CD4-positive, alpha-beta T cell (primary cell): ENCODE measurements around the gene RREB1. TPM values are rescaled to one million over a fixed set of nuclear protein-coding genes. Genes with fewer than 3 reads are reported as not detected.
A peak's percentile ranks its signal among the peaks of the same experiment; 100 is the strongest.

Source experiments
- ATAC-seq: fragments of 200-7000 bp; cut with Tn5 transposase; one replicate; pipeline ENCODE4 v1.10.0; 2022; ENCODE audit warnings: mild to moderate bottlenecking; ENCODE audit not compliant: poor library complexity
- CTCF ChIA-PET: fragments of 350-600 bp; sonication (Branson Sonifier 250); formaldehyde crosslinking; loops from one replicate; lab custom pipeline; 2021; ENCODE audit warnings: antibody characterized with exemption, inconsistent platforms; lab: Charles Lee
- POLR2A ChIA-PET: fragments of 350-600 bp; sonication (Branson Sonifier 250); formaldehyde crosslinking; loops from one replicate; lab custom pipeline; 2021; ENCODE audit warnings: antibody characterized with exemption, inconsistent platforms; lab: Charles Lee
- DNase-seq, 14 experiments: peaks; one replicate each; pipeline ENCODE4 v3.0.0-alpha.2; 2013 to 2020; ENCODE audit warnings: mixed read lengths in 2 of 14
- H3K27ac ChIP-seq, 2 donors: one replicate each; pipeline versions ENCODE4 v1.5.1 to v1.7.0; 2013; ENCODE audit warnings: low read length in 2 of 2, low read depth in 1 of 2, mild to moderate bottlenecking in 1 of 2
- H3K27me3 ChIP-seq, 2 experiments: 1 replicate in 1 of 2; 2 replicates in 1 of 2; pipeline versions ENCODE4 v1.6.1 to v1.7.0; 2013; ENCODE audit warnings: low read length in 2 of 2, control low read depth in 1 of 2, mild to moderate bottlenecking in 1 of 2, moderate library complexity in 1 of 2; ENCODE audit not compliant: insufficient read depth in 2 of 2, control insufficient read depth in 1 of 2
- H3K36me3 ChIP-seq: one replicate; pipeline ENCODE4 v1.6.1; 2013; ENCODE audit warnings: low read length, control low read depth; ENCODE audit not compliant: insufficient read depth
- H3K4me1 ChIP-seq: one replicate; pipeline ENCODE4 v1.6.1; 2013; ENCODE audit warnings: low read length, control low read depth; ENCODE audit not compliant: insufficient read depth
- H3K4me3 ChIP-seq: one replicate; pipeline ENCODE4 v1.5.1; 2013; ENCODE audit warnings: mild to moderate bottlenecking, low read length, moderate library complexity
- H3K9me3 ChIP-seq, 2 experiments: 1 replicate in 1 of 2; 2 replicates in 1 of 2; pipeline versions ENCODE4 v1.6.1 to v1.7.0; 2013; ENCODE audit warnings: low read length in 2 of 2, mild to moderate bottlenecking in 2 of 2, control low read depth in 1 of 2, moderate library complexity in 1 of 2; ENCODE audit not compliant: control insufficient read depth in 1 of 2, insufficient read depth in 1 of 2
- H3K27ac Mint-ChIP-seq: one replicate; pipeline ENCODE4 v1.8.0; 2020; ENCODE audit warnings: mixed read lengths
- H3K27me3 Mint-ChIP-seq: one replicate; pipeline ENCODE4 v1.8.0; 2021; ENCODE audit warnings: mixed read lengths
- H3K36me3 Mint-ChIP-seq: one replicate; pipeline ENCODE4 v1.8.0; 2021; ENCODE audit warnings: low read depth, mixed read lengths
- H3K4me1 Mint-ChIP-seq: one replicate; pipeline ENCODE4 v1.8.0; 2021; ENCODE audit warnings: low read depth, mixed read lengths
- H3K4me3 Mint-ChIP-seq: one replicate; pipeline ENCODE4 v1.8.0; 2020; ENCODE audit warnings: mild to moderate bottlenecking, mixed read lengths
- H3K9me3 Mint-ChIP-seq: one replicate; pipeline ENCODE4 v1.8.0; 2020; ENCODE audit warnings: mixed read lengths
- CTCF ChIP-seq: fragments of 200-600 bp; IDR thresholded peaks from one replicate; pipeline ENCODE4 v1.8.0; 2022; ENCODE audit warnings: antibody characterized with exemption, mild to moderate bottlenecking
- intact Hi-C, 2 experiments: fragments of 100-400 bp; cut with DNase I in 1 of 2; cut with micrococcal nuclease in 1 of 2; formaldehyde crosslinking; loops; one replicate each; pipeline versions ENCODE4 v1.15.1 to v1.9.0; 2023 to 2025; cut with DNase I, micrococcal nuclease
- total RNA-seq, 174 experiments: library from RNA in 2 of 174; stranded (reverse) in 2 of 174; gene quantifications; one replicate each; pipeline ENCODE4 v1.2.3 and lab custom pipeline; 2021 to 2026

The RREB1 gene
- total RNA-seq, 2 experiments from 2014 or later = 56.5 to 60.0 TPM

GRCh38 chr6:7087066-7087465, 20.7 kb upstream of the RREB1 start:
- Histone ChIP-seq H3K27ac (peak overlapping the region in 1 of 2 donors; percentile 7), H3K36me3 (no peaks in the 10 kb centered on the region), H3K4me3 (peak overlapping the region; percentile 52), H3K4me1 (peaks cover 20% of the 10 kb centered on the region), H3K9me3 (no peaks in the 10 kb centered on the region), H3K27me3 (no peaks in the 10 kb centered on the region)
- peak in 2 of 14 experiments; percentile 28 to 34 for DNase-seq
- H3K36me3 Mint-ChIP-seq = no peaks in the 10 kb centered on the region
- POLR2A ChIA-PET = interaction anchor here (0.7 to 4.1 kb wide), 15 partner anchors 13 to 473 kb away, joined by 3 to 60 read pairs (median 5); partner anchors contain the start of gene RREB1
- CTCF ChIA-PET = interaction anchor here (0.6 to 1.8 kb wide), 13 partner anchors 8 to 363 kb away, joined by 3 to 5 read pairs (median 3); no protein-coding TSS in a partner anchor
- ATAC-seq = no peak
- H3K27ac Mint-ChIP-seq = peak overlapping the region; percentile 70
- H3K9me3 Mint-ChIP-seq = no peaks in the 10 kb centered on the region
- H3K4me3 Mint-ChIP-seq = peak overlapping the region; percentile 78
- no peak for TF ChIP-seq CTCF
- peaks cover 36% of the 10 kb centered on the region for H3K4me1 Mint-ChIP-seq
- H3K27me3 Mint-ChIP-seq = no peaks in the 10 kb centered on the region
- intact Hi-C loops = loop anchor here in 1 of 2 experiments (2.0 to 5.0 kb wide), 2 partner anchors 20 to 35 kb away; partner anchors contain the start of gene RREB1

GRCh38 chr6:7087491-7087979, 20.2 kb upstream of the RREB1 start:
- POLR2A ChIA-PET = interaction anchor here (1.0 to 4.1 kb wide), 10 partner anchors 14 to 53 kb away, joined by 3 to 60 read pairs (median 5); partner anchors contain the start of gene RREB1
- ATAC-seq (peak; percentile 54), DNase-seq (peak in 11 of 14 experiments; percentile 4 to 61 (median 22))
- Histone ChIP-seq H3K36me3 (no peaks in the 10 kb centered on the region), H3K4me1 (peaks cover 20% of the 10 kb centered on the region), H3K4me3 (peak overlapping the region; percentile 52), H3K27ac (no peak overlapping the region), H3K9me3 (no peaks in the 10 kb centered on the region), H3K27me3 (no peaks in the 10 kb centered on the region)
- Mint-ChIP-seq H3K4me3 (peak overlapping the region; percentile 78), H3K9me3 (no peaks in the 10 kb centered on the region), H3K4me1 (peaks cover 36% of the 10 kb centered on the region), H3K27me3 (no peaks in the 10 kb centered on the region), H3K27ac (peak overlapping the region; percentile 70), H3K36me3 (no peaks in the 10 kb centered on the region)
- intact Hi-C loops = loop anchor here in 1 of 2 experiments (2.0 to 5.0 kb wide), 2 partner anchors 19 to 35 kb away; partner anchors contain the start of gene RREB1
- no peak for TF ChIP-seq CTCF
- CTCF ChIA-PET = interaction anchor here (0.8 to 1.8 kb wide), 10 partner anchors 8 to 156 kb away, joined by 3 to 5 read pairs (median 3); no protein-coding TSS in a partner anchor

GRCh38 chr6:7088076-7088742, 19.6 kb upstream of the RREB1 start:
- H3K4me1 ChIP-seq = peaks cover 20% of the 10 kb centered on the region
- POLR2A ChIA-PET = interaction anchor here (1.0 to 4.1 kb wide), 8 partner anchors 14 to 52 kb away, joined by 3 to 60 read pairs (median 6); partner anchors contain the start of gene RREB1
- no peaks in the 10 kb centered on the region for H3K9me3 ChIP-seq
- H3K9me3 Mint-ChIP-seq = no peaks in the 10 kb centered on the region
- peak overlapping the region; percentile 52 for H3K4me3 ChIP-seq
- H3K27ac Mint-ChIP-seq = peak overlapping the region; percentile 70
- no peaks in the 10 kb centered on the region for H3K36me3 Mint-ChIP-seq
- no peaks in the 10 kb centered on the region for H3K27me3 ChIP-seq
- intact Hi-C loops = loop anchor here in 1 of 2 experiments (5.0 kb wide), 1 partner anchor 36 kb away; no protein-coding TSS in a partner anchor
- ATAC-seq = peak; percentile 30
- CTCF ChIA-PET = interaction anchor here (1.2 to 1.7 kb wide), 2 partner anchors 15 to 79 kb away, joined by 3 to 4 read pairs; no protein-coding TSS in a partner anchor
- DNase-seq = peak in 2 of 14 experiments; percentile 17 to 21
- TF ChIP-seq CTCF = no peak
- H3K27me3 Mint-ChIP-seq = no peaks in the 10 kb centered on the region
- no peak overlapping the region for H3K27ac ChIP-seq
- peaks cover 36% of the 10 kb centered on the region for H3K4me1 Mint-ChIP-seq
- H3K4me3 Mint-ChIP-seq = peak overlapping the region; percentile 78
- no peaks in the 10 kb centered on the region for H3K36me3 ChIP-seq
